Measurements from ENCODE around the gene NPIPA1.
"Not testable (repeated sequence)": the region's sequence is repeated elsewhere in the genome, so short reads cannot be mapped to it uniquely, and the experiment has no call there.

The NPIPA1 gene

DNA sequence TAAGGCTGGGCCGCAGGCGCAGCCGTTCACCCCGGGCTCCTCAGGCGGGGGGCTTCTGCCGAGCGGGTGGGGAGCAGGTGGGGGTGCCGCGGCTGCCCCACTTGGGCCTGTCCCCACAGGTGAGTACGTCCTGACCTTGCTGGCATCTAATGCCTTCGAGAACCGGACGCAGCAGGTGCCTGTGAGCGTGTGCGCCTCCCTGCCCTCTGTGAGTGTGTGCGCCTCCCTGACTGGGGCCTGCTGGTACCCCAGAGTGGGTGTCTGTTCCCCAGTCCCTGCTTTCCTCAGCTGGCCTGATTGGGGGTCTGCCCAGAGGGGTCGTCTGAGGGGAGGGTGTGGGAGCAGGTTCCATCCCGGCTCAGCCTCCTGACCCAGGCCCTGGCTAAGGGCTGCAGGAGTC is 12.3 kb upstream of the NPIPA1 start:
- not testable (repeated sequence) for H3K4me3 ChIP-seq (ENCODE audit: control insufficient read depth, low read depth, low read length); DNase-seq (ENCODE audit: low read depth)

DNA sequence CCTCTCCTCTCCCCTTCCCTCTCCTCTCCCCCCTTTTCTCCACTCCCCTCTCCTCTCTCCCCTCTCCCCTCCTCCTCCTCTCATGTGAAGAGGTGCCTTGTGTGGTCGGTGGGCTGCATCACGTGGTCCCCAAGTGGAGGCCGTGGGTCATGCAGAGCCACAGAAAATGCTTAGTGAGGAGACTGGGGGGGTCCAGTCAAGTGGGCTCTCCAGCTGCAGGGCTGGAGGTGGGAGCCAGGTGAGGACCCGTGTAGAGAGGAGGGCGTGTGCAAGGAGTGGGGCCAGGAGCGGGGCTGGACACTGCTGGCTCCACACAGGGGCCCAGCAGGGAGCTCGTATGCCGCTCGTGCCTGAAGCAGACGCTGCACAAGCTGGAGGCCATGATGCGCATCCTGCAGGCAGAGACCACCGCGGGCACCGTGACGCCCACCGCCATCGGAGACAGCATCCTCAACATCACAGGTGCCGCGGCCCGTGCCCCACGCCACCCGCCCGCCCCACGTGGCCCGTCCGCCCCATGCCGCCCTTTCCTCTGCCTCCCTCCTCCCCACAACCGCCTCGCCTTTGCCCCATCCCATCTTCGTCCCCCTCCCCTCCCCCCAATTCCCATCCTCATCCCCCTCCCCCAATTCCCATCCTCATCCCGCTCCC is 9.1 kb upstream of the NPIPA1 start:
- DNase-seq (ENCODE audit: low read depth); H3K4me3 ChIP-seq (ENCODE audit: control insufficient read depth, low read depth, low read length): not testable (repeated sequence)

DNA sequence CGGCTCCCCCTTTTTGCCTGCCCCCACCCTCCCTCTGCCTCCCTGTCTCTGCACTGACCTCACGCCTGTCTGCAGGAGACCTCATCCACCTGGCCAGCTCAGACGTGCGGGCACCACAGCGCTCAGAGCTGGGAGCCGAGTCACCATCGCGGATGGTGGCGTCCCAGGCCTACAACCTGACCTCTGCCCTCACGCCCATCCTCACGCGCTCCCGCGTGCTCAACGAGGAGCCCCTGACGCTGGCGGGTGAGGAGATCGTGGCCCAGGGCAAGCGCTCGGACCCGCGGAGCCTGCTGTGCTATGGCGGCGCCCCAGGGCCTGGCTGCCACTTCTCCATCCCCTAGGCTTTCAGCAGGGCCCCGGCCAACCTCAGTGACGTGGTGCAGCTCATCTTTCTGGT is 8.1 kb upstream of the NPIPA1 start:
- not testable (repeated sequence) for H3K4me3 ChIP-seq (ENCODE audit: control insufficient read depth, low read depth, low read length); DNase-seq (ENCODE audit: low read depth)

DNA sequence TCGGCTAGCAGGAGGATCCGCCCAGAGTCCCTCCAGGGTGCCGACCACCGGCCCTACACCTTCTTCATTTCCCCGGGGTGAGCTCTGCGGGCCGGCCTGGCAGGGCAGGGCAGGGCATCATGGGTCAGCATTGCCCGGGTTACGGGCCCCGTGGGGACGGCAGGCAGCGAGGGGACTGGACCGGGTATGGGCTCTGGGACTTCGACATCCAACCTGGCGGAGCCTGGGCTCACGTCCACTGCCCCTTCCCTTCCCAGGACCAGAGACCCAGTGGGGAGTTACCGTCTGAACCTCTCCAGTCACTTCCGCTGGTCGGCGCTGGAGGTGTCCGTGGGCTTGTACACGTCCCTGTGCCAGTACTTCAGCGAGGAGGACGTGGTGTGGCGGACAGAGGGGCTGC is 7.0 kb upstream of the NPIPA1 start:
- H3K4me3 ChIP-seq (ENCODE audit: control insufficient read depth, low read depth, low read length); DNase-seq (ENCODE audit: low read depth): not testable (repeated sequence)

DNA sequence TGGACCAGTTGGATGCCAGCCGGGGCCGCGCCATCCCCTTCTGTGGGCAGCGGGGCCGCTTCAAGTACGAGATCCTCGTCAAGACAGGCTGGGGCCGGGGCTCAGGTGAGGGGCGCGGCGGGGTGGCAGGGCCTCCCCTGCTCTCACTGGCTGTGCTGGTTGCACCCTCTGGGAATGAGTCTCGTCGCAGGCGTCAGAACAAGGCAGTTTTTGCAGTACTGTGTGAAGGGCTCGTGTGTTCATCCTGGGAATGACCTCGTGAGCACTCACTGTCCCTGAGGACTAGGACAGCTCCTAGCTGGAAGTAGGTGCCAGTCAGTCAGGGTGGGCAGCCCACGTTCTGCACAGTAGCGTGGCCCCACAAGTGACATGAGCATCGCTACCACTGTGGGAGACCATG is 6.3 kb upstream of the NPIPA1 start:
- H3K4me3 ChIP-seq (ENCODE audit: control insufficient read depth, low read depth, low read length); DNase-seq (ENCODE audit: low read depth): not testable (repeated sequence)

DNA sequence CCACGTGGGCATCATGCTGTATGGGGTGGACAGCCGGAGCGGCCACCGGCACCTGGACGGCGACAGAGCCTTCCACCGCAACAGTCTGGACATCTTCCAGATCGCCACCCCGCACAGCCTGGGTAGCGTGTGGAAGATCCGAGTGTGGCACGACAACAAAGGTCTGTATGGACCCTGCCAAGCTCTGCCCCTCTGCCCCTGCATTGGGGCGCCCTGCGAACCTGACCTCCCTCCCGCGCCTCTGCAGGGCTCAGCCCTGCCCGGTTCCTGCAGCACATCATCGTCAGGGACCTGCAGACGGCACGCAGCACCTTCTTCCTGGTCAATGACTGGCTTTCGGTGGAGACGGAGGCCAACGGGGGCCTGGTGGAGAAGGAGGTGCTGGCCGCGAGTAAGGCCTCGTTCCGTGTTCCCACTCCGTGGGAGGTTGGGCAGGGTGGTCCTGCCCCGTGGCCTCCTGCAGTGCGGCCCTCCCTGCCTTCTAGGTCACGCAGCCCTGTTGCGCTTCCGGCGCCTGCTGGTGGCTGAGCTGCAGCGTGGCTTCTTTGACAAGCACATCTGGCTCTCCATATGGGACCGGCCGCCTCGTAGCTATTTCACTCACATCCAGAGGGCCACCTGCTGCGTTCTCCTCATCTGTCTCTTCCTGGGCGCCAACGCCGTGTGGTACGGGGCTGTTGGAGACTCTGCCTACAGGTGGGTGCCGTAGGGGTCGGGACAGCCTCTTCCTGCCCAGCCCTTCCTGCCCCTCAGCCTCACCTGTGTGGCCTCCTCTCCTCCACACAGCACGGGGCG is 4.5 kb upstream of the NPIPA1 start:
- not testable (repeated sequence) for DNase-seq (ENCODE audit: low read depth); H3K4me3 ChIP-seq (ENCODE audit: control insufficient read depth, low read depth, low read length)

DNA sequence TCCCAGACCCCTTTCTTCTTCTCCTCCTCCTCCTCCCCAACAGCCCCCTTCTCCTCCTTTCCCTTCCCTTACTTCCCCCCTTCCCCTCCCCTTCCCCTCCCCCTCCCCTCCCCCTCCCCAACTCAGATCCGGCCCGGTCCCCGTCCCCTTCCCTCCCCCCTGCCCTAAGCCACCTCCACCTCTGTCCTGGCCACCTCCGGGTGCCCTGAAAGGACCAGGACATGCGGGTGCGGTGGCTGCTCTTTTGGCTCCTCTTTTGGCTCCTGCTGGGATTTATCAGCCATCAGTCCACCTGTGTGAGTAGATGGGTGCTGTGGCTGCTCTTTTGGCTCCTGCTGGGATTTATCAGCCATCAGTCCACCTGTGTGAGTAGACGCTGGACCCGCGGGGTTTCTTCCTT is 751 bp downstream of the NPIPA1 start:
- H3K4me3 ChIP-seq (ENCODE audit: control insufficient read depth, low read depth, low read length); DNase-seq (ENCODE audit: low read depth): not testable (repeated sequence)

DNA sequence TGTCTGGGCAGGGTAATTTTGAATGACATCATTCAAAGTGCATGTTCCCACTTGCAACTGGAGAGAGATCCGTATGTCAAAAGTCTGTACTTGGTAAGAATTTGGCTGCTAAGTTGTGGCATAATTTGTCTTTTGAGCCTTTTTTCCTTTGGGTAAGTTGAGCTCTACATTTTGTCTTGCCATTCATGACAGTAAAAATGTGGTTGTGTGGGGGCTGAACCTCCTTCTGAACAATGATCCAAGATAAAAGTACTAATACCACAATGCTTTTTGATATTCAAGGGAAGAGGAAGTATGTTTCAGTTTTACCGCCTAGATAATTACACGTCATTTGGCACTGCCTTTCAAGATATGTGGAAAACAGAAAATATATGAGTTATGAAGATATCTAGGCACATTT is 5.4 kb downstream of the NPIPA1 start:
- DNase-seq (ENCODE audit: low read depth), result not testable (repeated sequence)

DNA sequence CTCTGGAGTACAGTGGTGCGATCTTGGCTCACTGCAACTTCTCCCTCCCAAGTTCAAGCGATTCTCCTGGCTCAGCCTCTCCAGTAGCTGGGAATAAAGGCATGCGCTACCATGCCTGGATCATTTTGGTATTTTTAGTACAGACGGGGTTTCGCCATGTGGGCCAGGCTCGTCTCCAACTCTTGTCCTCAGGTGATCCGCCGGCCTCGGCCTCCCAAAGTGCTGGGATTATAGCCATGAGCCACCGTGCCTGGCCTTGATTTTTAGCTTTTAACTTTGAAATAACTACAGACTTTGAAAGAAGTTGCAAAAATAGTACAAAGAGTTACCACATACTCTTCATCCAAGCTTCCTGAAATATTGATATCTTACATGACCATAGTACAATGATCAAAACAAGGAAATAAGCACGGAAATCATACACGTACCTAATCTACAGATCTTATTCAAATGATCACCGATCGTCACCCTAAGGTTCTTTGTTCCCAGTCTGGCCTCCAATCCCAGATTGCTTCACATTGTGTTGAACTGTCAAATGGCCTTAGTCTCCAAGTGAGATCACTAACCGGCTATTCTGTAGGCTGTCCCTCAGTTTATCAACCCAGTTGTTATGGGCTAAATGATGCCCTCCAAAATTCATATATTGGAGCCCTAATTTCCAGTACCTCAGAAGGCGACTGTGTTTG is 18.4 kb downstream of the NPIPA1 start:
- TF ChIP-seq, protein P1, sequence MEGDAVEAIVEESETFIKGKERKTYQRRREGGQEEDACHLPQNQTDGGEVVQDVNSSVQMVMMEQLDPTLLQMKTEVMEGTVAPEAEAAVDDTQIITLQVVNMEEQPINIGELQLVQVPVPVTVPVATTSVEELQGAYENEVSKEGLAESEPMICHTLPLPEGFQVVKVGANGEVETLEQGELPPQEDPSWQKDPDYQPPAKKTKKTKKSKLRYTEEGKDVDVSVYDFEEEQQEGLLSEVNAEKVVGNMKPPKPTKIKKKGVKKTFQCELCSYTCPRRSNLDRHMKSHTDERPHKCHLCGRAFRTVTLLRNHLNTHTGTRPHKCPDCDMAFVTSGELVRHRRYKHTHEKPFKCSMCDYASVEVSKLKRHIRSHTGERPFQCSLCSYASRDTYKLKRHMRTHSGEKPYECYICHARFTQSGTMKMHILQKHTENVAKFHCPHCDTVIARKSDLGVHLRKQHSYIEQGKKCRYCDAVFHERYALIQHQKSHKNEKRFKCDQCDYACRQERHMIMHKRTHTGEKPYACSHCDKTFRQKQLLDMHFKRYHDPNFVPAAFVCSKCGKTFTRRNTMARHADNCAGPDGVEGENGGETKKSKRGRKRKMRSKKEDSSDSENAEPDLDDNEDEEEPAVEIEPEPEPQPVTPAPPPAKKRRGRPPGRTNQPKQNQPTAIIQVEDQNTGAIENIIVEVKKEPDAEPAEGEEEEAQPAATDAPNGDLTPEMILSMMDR (conservative IDR thresholded peaks at IDR 0.05; ENCODE audit: control insufficient read depth, insufficient read depth, low read depth, low read length), result no peak
- DNase-seq (ENCODE audit: low read depth), result no peak
- H3K4me3 ChIP-seq (ENCODE audit: control insufficient read depth, low read depth, low read length), result no peak overlapping the region

More for the DNA sequence above, 5.4 kb downstream of the NPIPA1 start:
- H3K4me3 ChIP-seq (ENCODE audit: control insufficient read depth, low read depth, low read length), result not testable (repeated sequence)

DNA sequence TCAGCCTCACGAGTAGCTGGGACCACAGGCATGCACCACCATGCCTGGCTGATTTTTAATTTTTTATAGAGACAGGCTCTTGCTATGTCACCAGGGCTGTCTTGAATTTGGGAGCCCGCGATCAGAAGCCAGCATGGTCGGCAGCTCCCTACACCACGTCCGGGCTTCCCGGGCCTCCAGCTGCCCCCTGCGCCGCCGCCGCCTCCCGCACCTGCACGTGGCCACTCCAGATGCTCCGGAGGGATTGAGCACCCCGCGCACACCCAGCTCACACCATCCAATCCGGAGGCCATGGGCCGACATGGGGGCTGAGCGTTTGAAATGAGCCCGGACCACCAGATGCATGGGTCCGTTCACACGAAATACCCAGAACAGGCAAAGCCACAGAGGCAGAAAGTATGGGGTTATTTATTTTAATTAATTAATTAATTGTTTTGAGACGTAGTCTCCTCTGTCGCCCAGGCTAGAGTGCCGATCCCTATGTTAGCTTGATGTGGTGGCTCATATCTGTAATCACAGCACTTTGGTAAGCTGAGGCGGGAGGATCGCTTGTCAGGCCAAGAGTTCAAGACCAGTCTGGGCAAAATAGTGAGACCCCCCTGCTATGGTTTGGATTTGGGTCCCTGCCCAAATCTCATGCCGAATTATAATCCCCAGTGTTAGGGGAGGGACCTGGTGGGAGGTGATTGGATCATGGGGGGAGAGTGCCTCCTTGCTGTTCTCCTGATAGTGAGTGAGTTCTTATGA is 20.5 kb downstream of the NPIPA1 start:
- H3K4me3 ChIP-seq (ENCODE audit: control insufficient read depth, low read depth, low read length), result no peak overlapping the region
- TF ChIP-seq, protein P1 (conservative IDR thresholded peaks at IDR 0.05; ENCODE audit: control insufficient read depth, insufficient read depth, low read depth, low read length), result no peak
- DNase-seq (ENCODE audit: low read depth), result no peak

DNA sequence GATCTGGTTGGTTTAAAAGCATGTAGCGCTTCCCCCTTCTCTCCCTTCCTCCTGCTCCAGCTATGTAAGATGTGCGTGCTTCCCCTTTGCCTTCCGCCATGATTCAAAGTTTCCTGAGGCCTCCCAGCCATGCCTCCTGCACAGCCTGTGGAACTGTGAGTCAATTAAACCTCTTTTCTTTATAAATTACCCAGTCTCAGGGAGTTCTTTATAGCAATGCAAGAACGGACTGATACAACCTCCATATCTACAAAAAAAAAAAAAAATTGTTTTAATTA is 21.0 kb downstream of the NPIPA1 start:
- TF ChIP-seq, protein P1 (conservative IDR thresholded peaks at IDR 0.05; ENCODE audit: control insufficient read depth, insufficient read depth, low read depth, low read length), result no peak
- DNase-seq (ENCODE audit: low read depth), result no peak
- no peak overlapping the region for H3K4me3 ChIP-seq (ENCODE audit: control insufficient read depth, low read depth, low read length)

All from fibroblast of mammary gland (primary cell).